MM.1S (cell line): Measurements from ENCODE around the gene TP73.

ENCODE experiments used
- DNase-seq: peaks from one replicate; pipeline ENCODE4 v3.0.0-alpha.2; 2015
- H2AFZ ChIP-seq: fragments of 300-600 bp; sonication (generic); 2 replicates; pipeline ENCODE4 v1.6.0; 2016; ENCODE audit warnings: antibody characterized with exemption, low read length
- H3F3A ChIP-seq: fragments of 300-600 bp; sonication (generic); 2 replicates; pipeline ENCODE4 v1.6.1; 2016; ENCODE audit warnings: mild to moderate bottlenecking, antibody characterized with exemption, low read length, moderate library complexity, mixed read lengths; ENCODE audit not compliant: insufficient read depth
- H3K27ac ChIP-seq: fragments of 300-600 bp; sonication (generic); 2 replicates; pipeline ENCODE4 v1.5.1; 2016; ENCODE audit warnings: mild to moderate bottlenecking, low read length
- H3K27me3 ChIP-seq: fragments of 300-600 bp; sonication (generic); replicated peaks from 2 replicates; pipeline ENCODE4 v1.6.0; 2016; ENCODE audit warnings: low read length; ENCODE audit not compliant: insufficient read depth
- H3K36me3 ChIP-seq: fragments of 300-600 bp; sonication (generic); replicated peaks from 2 replicates; pipeline ENCODE4 v1.6.1; 2016; ENCODE audit warnings: mild to moderate bottlenecking, low read length, mixed read lengths; ENCODE audit not compliant: insufficient read depth
- H3K4me1 ChIP-seq: fragments of 300-600 bp; sonication (generic); 2 replicates; pipeline ENCODE4 v1.6.1; 2016; ENCODE audit warnings: low read length, mixed read lengths
- H3K4me2 ChIP-seq: fragments of 300-600 bp; sonication (generic); 2 replicates; pipeline ENCODE4 v1.6.0; 2016; ENCODE audit warnings: low read depth, low read length
- H3K4me3 ChIP-seq: fragments of 300-600 bp; sonication (generic); 2 replicates; pipeline ENCODE4 v1.5.1; 2016; ENCODE audit warnings: low read length, mixed read lengths
- H3K79me2 ChIP-seq: fragments of 300-600 bp; sonication (generic); 2 replicates; pipeline ENCODE4 v1.6.1; 2016; ENCODE audit warnings: mixed run types, low read length, mixed read lengths
- H3K9ac ChIP-seq: fragments of 300-600 bp; sonication (generic); 2 replicates; pipeline ENCODE4 v1.6.1; 2016; ENCODE audit warnings: low read length, mixed read lengths
- H3K9me2 ChIP-seq: fragments of 300-600 bp; sonication (generic); replicated peaks from 2 replicates; pipeline ENCODE4 v1.6.1; 2016; ENCODE audit warnings: mild to moderate bottlenecking, low read length, mixed read lengths; ENCODE audit not compliant: insufficient read depth
- H3K9me3 ChIP-seq: fragments of 300-600 bp; sonication (generic); replicated peaks from 2 replicates; pipeline ENCODE4 v1.6.1; 2016; ENCODE audit warnings: mild to moderate bottlenecking, low read length, mixed read lengths; ENCODE audit not compliant: insufficient read depth
- H4K20me1 ChIP-seq: fragments of 300-600 bp; sonication (generic); 2 replicates; pipeline ENCODE4 v1.6.1; 2016; ENCODE audit warnings: mild to moderate bottlenecking, low read length, moderate library complexity, mixed read lengths; ENCODE audit not compliant: insufficient read depth
- EZH2 ChIP-seq: fragments of 300-600 bp; sonication (generic); optimal IDR thresholded peaks from 2 replicates; pipeline ENCODE3; 2017; ENCODE audit warnings: low read depth, mild to moderate bottlenecking, antibody characterized with exemption, low read length, mixed read lengths
- EZH2phosphoT487 ChIP-seq: fragments of 300-600 bp; sonication (generic); IDR thresholded peaks from 2 replicates; pipeline ENCODE4 v1.6.1; 2018; ENCODE audit warnings: antibody characterized with exemption, low read length
- TF ChIP-seq, protein P1 (sequence below): fragments of 300-600 bp; sonication (generic); IDR thresholded peaks from 2 replicates; pipeline ENCODE4 v1.5.1; 2016; ENCODE audit warnings: antibody characterized with exemption, low read length, mixed read lengths

TP73 gene

GRCh38 chr1:3624200-3625136 lies 27.8 kb upstream of the TP73 start, which contains the start of gene TPRG1L:
TPRG1L (plus strand) TSS chr1:3625015; CDS start chr1:3625073, 58 bp downstream.
- Histone ChIP-seq H4K20me1 (no peaks in the 10 kb centered on the region), H3K9me2 (no peaks in the 10 kb centered on the region), H3K4me3 (peak within 1 kb of the TSS; percentile 87), H2AFZ (peak within 1 kb of the TSS; percentile 84), H3K27ac (no peak within 1 kb of the TSS), H3K36me3 (no peaks in the 10 kb centered on the region), H3K79me2 (peaks cover 6% of the 10 kb centered on the region), H3F3A (peaks cover 3% of the 10 kb centered on the region; the same call in 1 of the 2 replicates), H3K27me3 (peaks cover 7% of the 10 kb centered on the region; the same call in 1 of the 2 replicates), H3K9ac (peak within 1 kb of the TSS; percentile 52), H3K9me3 (no peaks in the 10 kb centered on the region), H3K4me1 (peaks cover 15% of the 10 kb centered on the region), H3K4me2 (peak within 1 kb of the TSS; percentile 98)
- TF ChIP-seq EZH2, result no peak
- TF ChIP-seq, protein P1, sequence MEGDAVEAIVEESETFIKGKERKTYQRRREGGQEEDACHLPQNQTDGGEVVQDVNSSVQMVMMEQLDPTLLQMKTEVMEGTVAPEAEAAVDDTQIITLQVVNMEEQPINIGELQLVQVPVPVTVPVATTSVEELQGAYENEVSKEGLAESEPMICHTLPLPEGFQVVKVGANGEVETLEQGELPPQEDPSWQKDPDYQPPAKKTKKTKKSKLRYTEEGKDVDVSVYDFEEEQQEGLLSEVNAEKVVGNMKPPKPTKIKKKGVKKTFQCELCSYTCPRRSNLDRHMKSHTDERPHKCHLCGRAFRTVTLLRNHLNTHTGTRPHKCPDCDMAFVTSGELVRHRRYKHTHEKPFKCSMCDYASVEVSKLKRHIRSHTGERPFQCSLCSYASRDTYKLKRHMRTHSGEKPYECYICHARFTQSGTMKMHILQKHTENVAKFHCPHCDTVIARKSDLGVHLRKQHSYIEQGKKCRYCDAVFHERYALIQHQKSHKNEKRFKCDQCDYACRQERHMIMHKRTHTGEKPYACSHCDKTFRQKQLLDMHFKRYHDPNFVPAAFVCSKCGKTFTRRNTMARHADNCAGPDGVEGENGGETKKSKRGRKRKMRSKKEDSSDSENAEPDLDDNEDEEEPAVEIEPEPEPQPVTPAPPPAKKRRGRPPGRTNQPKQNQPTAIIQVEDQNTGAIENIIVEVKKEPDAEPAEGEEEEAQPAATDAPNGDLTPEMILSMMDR, result no peak
- TF ChIP-seq EZH2phosphoT487, result no peak
- DNase-seq, result peak; percentile 98

DNA sequence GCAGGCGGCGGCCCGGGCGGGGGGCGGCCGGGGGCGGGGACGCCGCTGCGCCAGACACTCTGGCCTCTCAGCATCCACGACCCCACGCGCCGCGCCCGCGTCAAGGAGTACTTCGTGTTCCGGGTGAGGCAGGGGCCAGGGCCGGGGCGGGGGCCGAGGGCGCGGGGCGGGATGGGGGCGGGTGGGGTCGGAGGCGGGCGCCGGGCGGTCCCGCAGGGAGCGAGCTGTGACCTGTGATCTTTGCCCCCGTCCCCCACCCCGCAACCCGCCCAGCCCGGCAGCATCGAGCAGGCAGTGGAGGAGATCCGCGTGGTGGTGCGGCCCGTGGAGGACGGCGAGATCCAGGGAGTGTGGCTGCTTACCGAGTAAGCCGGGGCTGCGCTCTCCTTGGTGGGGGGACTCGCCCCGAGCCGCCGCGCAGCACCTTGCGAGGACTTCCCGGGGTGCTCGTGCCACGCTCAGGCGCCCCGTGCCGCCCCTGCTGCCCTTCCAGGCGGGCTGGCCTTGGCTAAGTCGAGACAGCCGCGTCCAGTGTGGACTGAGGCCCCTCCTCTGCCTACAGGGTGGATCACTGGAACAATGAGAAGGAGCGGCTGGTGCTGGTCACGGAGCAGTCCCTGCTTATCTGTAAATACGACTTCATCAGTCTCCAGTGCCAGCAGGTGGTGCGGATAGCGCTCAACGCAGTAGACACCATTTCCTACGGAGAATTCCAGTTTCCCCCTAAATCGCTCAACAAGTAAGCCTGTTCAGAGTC lies 27.0 kb upstream of the TP73 start:
- Histone ChIP-seq H3F3A (peaks cover 11% of the 10 kb centered on the region), H3K4me2 (peak overlapping the region; percentile 89), H3K27ac (no peak overlapping the region), H4K20me1 (no peaks in the 10 kb centered on the region), H3K36me3 (no peaks in the 10 kb centered on the region), H3K27me3 (0 out of 2 replicates have a peak, but pooled peaks cover 2% of the 10 kb centered on the region), H3K9me3 (no peaks in the 10 kb centered on the region), H3K4me1 (peaks cover 24% of the 10 kb centered on the region), H3K9ac (peak overlapping the region; percentile 52; the same call in 1 of the 2 replicates), H3K4me3 (peak overlapping the region; percentile 76), H2AFZ (peak overlapping the region; percentile 34; the same call in 1 of the 2 replicates), H3K79me2 (peaks cover 6% of the 10 kb centered on the region), H3K9me2 (no peaks in the 10 kb centered on the region)
- TF ChIP-seq EZH2phosphoT487 (no peak), EZH2 (no peak)
- TF ChIP-seq, protein P1, result no peak
- DNase-seq, result peak; percentile 18

DNA sequence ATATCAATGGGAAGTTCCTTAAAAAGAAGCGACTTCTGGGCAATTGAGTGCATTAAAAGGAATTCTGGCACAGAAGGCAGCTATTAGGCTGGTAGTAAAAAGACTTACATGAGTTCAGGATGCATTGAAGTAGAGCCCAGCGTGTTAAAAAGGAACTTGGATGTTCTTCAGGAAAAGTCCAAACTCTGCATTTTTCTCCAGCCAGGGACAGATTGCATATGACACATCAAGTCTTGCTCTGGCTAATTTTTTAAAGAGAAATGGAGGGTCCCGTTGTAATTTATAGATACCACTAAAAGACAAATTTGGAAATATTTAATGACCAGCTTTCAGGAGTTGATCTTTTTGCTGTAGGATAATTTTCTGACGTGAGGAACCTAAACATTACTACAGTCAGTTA lies 26.3 kb upstream of the TP73 start:
- H3F3A ChIP-seq, result peaks cover 17% of the 10 kb centered on the region
- DNase-seq, result no peak
- no peaks in the 10 kb centered on the region for H3K9me2 ChIP-seq
- H3K4me2 ChIP-seq, result peak overlapping the region; percentile 89
- no peaks in the 10 kb centered on the region for H4K20me1 ChIP-seq
- no peaks in the 10 kb centered on the region for H3K9me3 ChIP-seq
- H3K4me1 ChIP-seq, result peaks cover 31% of the 10 kb centered on the region
- peaks cover 6% of the 10 kb centered on the region for H3K79me2 ChIP-seq
- 0 out of 2 replicates have a peak overlapping the region, but pooled peaks have one; percentile 76 for H3K4me3 ChIP-seq
- H3K27ac ChIP-seq, result no peak overlapping the region
- no peak overlapping the region; the same call in 1 of the 2 replicates for H3K9ac ChIP-seq
- no peak overlapping the region for H2AFZ ChIP-seq
- no peaks in the 10 kb centered on the region for H3K36me3 ChIP-seq
- TF ChIP-seq, protein P1, result no peak
- TF ChIP-seq EZH2, result no peak
- TF ChIP-seq EZH2phosphoT487, result no peak
- H3K27me3 ChIP-seq, result no peaks in the 10 kb centered on the region
